Endothelial cell of umbilical vein (primary cell): ENCODE measurements around the gene KCNIP3.

Experiments
- CTCF ChIP-seq, 2 donors: IDR thresholded peaks; 1 replicate in 1 of 2; 2 replicates in 1 of 2; pipeline ENCODE4 v1.5.1; 2011; ENCODE audit warnings: low read length in 2 of 2, mild to moderate bottlenecking in 2 of 2, moderate library complexity in 2 of 2, control low read depth in 1 of 2, inconsistent platforms in 1 of 2, low read depth in 1 of 2; ENCODE audit not compliant: insufficient read depth in 1 of 2; ENCODE audit errors: extremely low read depth in 1 of 2
- EZH2 ChIP-seq: IDR thresholded peaks from 2 replicates; pipeline ENCODE4 v1.6.1; 2012; ENCODE audit warnings: borderline replicate concordance, low read depth, mild to moderate bottlenecking, moderate library complexity, low read length, inconsistent platforms; ENCODE audit not compliant: severe bottlenecking
- GATA2 ChIP-seq: IDR thresholded peaks from 2 replicates; pipeline ENCODE4 v1.7.0; 2011; ENCODE audit warnings: low read depth, mild to moderate bottlenecking, moderate library complexity, mixed read lengths, low read length; ENCODE audit not compliant: insufficient read length, insufficient read depth
- POLR2A ChIP-seq: IDR thresholded peaks from 2 replicates; pipeline ENCODE4 v1.6.1; 2012; ENCODE audit warnings: low read depth, mild to moderate bottlenecking, control low read depth, low read length
- POLR2AphosphoS5 ChIP-seq: IDR thresholded peaks from 2 replicates; pipeline ENCODE4 v1.6.1; 2012; ENCODE audit warnings: low read depth, mild to moderate bottlenecking, control low read depth, low read length, moderate library complexity; ENCODE audit not compliant: insufficient read depth

- TF ChIP-seq EZH2 (no peak), GATA2 (no peak), CTCF (IDR thresholded peaks at IDR 0.05; ENCODE audit: extremely low read depth in 1 of 2, insufficient read depth in 1 of 2, low read depth in 1 of 2, low read length in 2 of 2) (no peak), POLR2A (no peak), POLR2AphosphoS5 (no peak)
Measured at GRCh38 chr2:95386031-95386430, 88.9 kb downstream of the KCNIP3 start.
